NCI-H1694 treated with DMSO at 0.1 percent for 48 hours (cell line): ENCODE measurements around the gene RAB11FIP3.

Experiments
- DNase-seq: peaks from one replicate; lab custom pipeline; 2025; lab: John Stamatoyannopoulos, UW

RAB11FIP3 gene

DNA sequence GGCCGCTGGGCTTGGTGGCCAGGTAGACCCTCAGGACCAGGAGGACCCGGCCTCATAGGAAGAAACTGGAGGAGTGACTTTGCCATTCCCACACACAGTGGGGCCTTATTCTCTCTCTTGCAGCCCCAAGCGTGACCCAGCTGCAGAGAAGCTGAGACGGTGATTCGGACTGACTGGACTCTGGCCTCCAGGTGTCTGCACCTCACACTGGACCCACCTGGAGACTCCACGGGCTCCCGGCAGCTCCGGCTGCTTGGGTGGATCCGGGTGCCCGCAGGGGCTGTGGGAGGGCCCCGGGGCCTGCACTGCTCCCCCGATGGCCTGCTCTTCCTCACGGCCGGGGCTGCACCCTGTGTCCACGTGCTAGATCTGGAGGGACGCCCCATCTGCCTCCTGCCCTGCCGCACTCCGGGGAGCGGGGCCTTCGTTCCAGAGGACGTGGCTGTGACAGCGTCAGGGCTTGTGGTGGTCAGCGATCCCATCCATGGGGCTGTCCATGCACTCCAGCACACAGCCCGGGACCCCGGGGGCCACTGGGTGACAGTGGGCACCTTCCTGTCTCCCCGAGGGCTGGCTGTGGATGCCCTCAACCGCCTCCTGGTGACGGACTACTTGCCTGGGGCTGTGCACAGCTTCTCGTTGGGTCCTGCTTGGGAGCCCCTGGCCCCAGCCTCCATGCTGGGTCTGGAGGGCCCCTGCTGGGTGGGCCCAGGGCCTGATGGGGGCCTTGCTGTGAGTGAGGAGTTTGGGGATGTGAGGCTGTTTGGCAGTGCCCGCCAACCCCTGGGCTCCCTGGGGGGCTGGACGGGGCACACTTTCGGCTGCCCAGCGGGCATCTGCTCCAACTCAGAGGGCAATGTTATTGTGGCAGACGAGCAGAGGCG is 142.2 kb downstream of the RAB11FIP3 start:
- no peak for DNase-seq

DNA sequence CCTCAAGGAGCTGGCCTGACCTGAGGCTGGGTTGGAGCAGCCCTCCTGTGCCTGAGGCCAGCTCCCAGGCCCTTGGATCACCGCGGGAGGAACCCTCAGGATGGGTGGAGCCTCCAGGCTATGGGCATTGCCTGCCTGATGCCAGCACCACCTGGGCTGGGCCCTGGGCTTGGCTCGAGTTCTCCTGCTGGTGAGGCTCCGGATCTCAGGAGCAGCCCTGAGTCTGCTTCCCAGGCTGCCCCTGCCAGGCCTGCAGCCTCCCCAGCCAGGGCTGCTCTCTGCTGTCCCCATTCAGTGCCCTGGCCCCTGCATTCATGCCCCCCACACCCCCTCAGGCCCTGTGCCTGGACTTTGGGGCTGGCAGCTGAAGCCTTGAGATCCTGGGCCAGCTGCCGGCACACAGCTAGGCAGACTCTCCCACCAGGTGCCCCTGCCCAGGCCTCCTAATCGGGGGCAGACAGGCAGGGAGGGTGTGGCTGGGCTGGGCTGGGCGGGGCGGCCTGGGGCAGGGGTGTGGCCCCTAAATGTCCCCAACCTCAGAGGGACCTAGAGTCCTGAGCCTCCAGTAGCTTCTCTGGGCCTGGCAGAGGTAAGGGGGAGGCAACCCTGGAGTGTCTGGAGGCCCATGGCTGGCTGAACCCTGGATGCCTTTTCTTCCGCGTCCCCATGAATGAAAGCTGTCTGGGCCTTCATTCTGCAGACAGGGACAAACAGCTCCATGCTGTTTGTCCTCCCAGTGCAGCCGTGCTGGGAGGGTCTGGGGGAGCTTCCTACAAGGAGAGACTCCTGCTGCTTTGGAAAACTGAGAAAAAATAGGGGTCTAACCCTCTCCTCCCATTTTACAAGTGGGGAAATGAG is 143.2 kb downstream of the RAB11FIP3 start:
- DNase-seq = no peak

DNA sequence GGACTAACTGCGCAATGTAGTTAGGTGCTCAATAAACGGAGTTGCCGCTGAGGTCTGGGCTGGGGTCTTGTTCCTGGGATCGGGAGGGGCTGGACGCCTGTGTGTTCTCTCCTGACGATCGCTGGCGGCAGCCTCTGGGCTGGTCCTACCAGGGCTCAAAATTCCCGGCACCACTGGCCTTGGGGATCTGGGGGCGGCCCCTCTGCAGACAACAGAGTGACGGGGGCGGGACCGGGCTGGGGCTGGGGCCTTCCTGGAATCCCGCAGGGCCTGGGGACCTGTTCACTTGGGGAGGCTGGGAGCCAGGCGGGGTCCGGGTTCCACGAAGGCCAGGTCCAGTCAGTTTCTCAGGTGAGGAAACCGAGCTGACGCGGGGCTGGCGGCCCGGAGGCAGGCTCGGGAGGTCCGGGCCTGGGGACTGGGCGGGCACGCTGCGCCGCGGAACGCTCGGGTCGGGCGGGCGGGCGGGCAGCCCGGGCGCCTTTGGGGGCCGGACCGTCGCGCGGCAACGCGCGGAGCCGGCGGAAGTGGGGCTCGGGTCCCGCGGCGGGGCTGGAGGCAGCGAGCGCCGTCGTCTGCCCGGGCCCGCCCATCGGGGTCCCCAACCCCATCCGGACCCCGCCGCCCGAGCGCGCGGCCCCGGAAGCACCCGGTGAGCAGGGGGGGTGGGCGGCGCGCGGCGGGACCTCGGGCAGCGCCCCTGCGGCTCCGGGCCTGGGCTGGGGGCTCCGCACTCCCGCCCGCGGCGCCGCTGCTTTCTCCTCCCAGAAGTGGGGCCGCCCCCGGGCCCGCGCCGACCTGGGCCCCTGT is 144.2 kb downstream of the RAB11FIP3 start, which contains the start of gene PIGQ:
PIGQ (plus strand) TSS at position 524 of the 810 bp plus-strand sequence. CDS start 4,107 bp downstream, outside the sequence.
- DNase-seq = peak; percentile 18
